ENCODE results near the gene WDR36.

The WDR36 gene

GRCh38 chr5:111092062-111092853 lies at the start of gene WDR36:
WDR36 (plus strand) TSS chr5:111092348; CDS start chr5:111092457, 109 bp downstream.
- Histone ChIP-seq H3K36me3 (ENCODE audit: control insufficient read depth, low read length) (peaks cover 49% of the 10 kb centered on the region), H3K4me1 (ENCODE audit: control insufficient read depth, low read length) (peaks cover 28% of the 10 kb centered on the region), H3K4me2 (ENCODE audit: low read length) (peak within 1 kb of the TSS; percentile 67), H3K4me3 (ENCODE audit: low read length) (peak within 1 kb of the TSS; percentile 98), H3K27me3 (ENCODE audit: control insufficient read depth, low read length) (no peaks in the 10 kb centered on the region), H3K9me2 (replicated peaks; ENCODE audit: control insufficient read depth, low read length) (no peaks in the 10 kb centered on the region), H3K9me3 (ENCODE audit: control insufficient read depth, insufficient read depth, low read length) (no peaks in the 10 kb centered on the region), H4K20me1 (ENCODE audit: control insufficient read depth, insufficient read depth, low read depth, low read length) (peaks cover 20% of the 10 kb centered on the region), H3K79me2 (ENCODE audit: control insufficient read depth, low read length) (peaks cover 52% of the 10 kb centered on the region), H3K27ac (ENCODE audit: low read depth, low read length) (peak within 1 kb of the TSS; percentile 49), H3F3A (ENCODE audit: control insufficient read depth, insufficient read depth) (no peaks in the 10 kb centered on the region)
- TF ChIP-seq EZH2phosphoT487 (IDR thresholded peaks at IDR 0.05; ENCODE audit: borderline replicate concordance, low read length) (no peak), CTCF (IDR thresholded peaks at IDR 0.05; ENCODE audit: low read depth, low read length, poor library complexity, severe bottlenecking) (no peak)

GRCh38 chr5:111043712-111044506 lies 48.2 kb upstream of the WDR36 start:
- Histone ChIP-seq H3K4me1 (ENCODE audit: control insufficient read depth, low read length) (no peaks in the 10 kb centered on the region), H3K9me3 (ENCODE audit: control insufficient read depth, insufficient read depth, low read length) (no peaks in the 10 kb centered on the region), H3K4me2 (ENCODE audit: low read length) (no peak overlapping the region), H3K79me2 (ENCODE audit: control insufficient read depth, low read length) (no peaks in the 10 kb centered on the region), H3K4me3 (ENCODE audit: low read length) (no peak overlapping the region), H3K27ac (ENCODE audit: low read depth, low read length) (no peak overlapping the region), H3K9me2 (replicated peaks; ENCODE audit: control insufficient read depth, low read length) (no peaks in the 10 kb centered on the region), H3K27me3 (ENCODE audit: control insufficient read depth, low read length) (no peaks in the 10 kb centered on the region), H4K20me1 (ENCODE audit: control insufficient read depth, insufficient read depth, low read depth, low read length) (no peaks in the 10 kb centered on the region), H3K36me3 (ENCODE audit: control insufficient read depth, low read length) (no peaks in the 10 kb centered on the region), H3F3A (ENCODE audit: control insufficient read depth, insufficient read depth) (no peaks in the 10 kb centered on the region)
- TF ChIP-seq CTCF (IDR thresholded peaks at IDR 0.05; ENCODE audit: low read depth, low read length, poor library complexity, severe bottlenecking), result no peak
- TF ChIP-seq EZH2phosphoT487 (IDR thresholded peaks at IDR 0.05; ENCODE audit: borderline replicate concordance, low read length), result no peak

DNA sequence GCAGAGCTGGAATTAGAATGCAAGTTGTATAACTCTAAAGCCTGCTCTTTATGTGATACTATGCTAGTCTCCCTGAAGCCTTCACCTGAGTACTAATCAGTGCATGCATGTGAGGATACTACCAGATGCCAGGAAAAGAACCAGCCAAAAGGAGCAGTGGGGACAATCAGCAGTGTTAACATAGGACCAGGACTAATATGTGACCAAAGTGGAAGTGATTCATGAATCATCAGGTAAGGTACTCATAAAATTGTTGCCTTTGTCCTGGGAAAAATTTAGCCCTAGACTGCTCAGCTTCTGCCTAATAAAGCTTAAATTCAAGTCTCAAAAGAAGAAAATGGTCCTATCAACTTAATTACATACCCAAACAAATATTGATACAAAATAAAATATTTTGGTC lies 34.1 kb upstream of the WDR36 start:
- Histone ChIP-seq H3K4me1 (ENCODE audit: control insufficient read depth, low read length) (no peaks in the 10 kb centered on the region), H3K9me2 (replicated peaks; ENCODE audit: control insufficient read depth, low read length) (no peaks in the 10 kb centered on the region), H3K4me3 (ENCODE audit: low read length) (no peak overlapping the region), H4K20me1 (ENCODE audit: control insufficient read depth, insufficient read depth, low read depth, low read length) (no peaks in the 10 kb centered on the region), H3K9me3 (ENCODE audit: control insufficient read depth, insufficient read depth, low read length) (no peaks in the 10 kb centered on the region), H3F3A (ENCODE audit: control insufficient read depth, insufficient read depth) (no peaks in the 10 kb centered on the region), H3K36me3 (ENCODE audit: control insufficient read depth, low read length) (no peaks in the 10 kb centered on the region), H3K79me2 (ENCODE audit: control insufficient read depth, low read length) (no peaks in the 10 kb centered on the region), H3K27ac (ENCODE audit: low read depth, low read length) (no peak overlapping the region), H3K27me3 (ENCODE audit: control insufficient read depth, low read length) (no peaks in the 10 kb centered on the region), H3K4me2 (ENCODE audit: low read length) (no peak overlapping the region)
- TF ChIP-seq EZH2phosphoT487 (IDR thresholded peaks at IDR 0.05; ENCODE audit: borderline replicate concordance, low read length) (no peak), CTCF (IDR thresholded peaks at IDR 0.05; ENCODE audit: low read depth, low read length, poor library complexity, severe bottlenecking) (no peak)
